Epithelial cell of prostate (primary cell): ENCODE results near the gene PRICKLE2.

Source experiments
- DNase-seq: peaks from one replicate; pipeline ENCODE4 v3.0.0-alpha.2; 2011; ENCODE audit warnings: low read depth, low spot score
- H3K27ac ChIP-seq: fragments of 450-650 bp; 2 replicates; pipeline ENCODE4 v1.5.1; 2017; ENCODE audit warnings: mild to moderate bottlenecking

The PRICKLE2 gene

DNA sequence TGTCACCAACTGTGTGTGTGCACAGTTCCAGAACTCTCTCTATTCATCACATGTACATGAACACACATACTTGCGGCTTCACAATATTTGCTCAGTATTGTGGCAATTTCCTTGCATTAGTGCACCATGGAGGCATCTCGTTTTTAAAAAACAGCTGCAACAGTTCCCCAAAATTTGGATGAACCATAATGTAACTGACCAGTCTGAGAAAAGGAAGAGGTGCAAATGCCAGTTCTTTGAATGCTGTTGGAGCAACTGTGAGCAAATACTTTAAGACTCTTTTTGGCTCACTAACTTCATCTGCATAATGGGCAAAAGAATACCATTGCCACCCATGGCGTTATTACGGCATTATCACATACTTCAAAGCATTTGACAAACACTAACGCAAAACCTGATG, 163.6 kb downstream of the PRICKLE2 start:
- no peak overlapping the region for H3K27ac ChIP-seq
- no peak for DNase-seq

DNA sequence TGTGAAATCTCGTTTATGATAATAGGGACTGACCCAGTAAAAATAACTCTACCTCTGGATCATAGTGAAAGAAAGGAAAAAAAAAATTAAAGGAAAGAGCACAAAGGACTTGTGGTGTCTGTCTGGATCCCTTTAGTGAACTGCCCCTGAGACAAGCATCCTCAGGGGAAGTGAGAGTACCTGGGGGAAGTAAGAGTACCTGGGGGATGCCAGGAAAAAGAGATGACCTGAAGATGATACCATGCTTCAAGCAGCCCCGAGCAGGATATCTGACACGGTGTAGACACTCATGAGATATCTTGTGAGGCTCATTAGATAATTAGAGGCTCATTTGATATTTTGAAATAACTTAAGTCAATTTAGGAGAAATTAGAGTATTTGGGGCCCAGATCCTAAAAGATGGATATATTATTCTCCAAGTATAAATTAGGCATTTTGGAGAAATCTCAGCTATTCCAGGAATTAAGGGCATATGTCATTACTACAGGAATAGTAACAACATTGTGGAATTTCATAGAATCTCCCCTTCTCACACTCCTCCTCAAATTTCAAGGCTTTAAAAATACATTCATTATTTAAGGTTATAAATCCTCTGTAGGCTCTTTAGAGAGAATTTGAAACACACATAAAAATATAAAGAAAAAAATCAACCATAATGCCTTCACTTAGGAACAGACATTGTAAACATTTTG, 165.6 kb downstream of the PRICKLE2 start:
- DNase-seq = no peak
- no peak overlapping the region for H3K27ac ChIP-seq

GRCh38 chr3:64058566-64058965, 166.7 kb downstream of the PRICKLE2 start:
- H3K27ac ChIP-seq = no peak overlapping the region
- no peak for DNase-seq

DNA sequence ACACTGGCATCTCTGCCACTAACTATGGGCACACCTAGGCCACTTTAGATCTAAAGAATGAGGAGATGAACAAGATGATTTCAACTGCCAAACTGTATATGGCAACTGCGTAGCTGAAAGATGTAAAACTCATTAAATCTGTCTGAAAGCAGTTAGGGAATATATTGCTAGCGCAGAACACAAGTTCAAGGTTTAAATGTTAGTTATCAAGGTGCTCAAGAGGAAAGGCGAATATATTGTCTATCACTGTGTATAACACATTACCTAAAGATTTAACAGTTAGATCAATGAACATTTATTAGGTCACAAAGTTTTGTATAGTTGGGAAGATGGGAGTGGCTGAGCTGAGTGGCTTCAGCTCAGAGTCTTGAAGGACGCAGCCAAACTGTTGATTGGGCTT, 168.0 kb downstream of the PRICKLE2 start:
- no peak for DNase-seq
- no peak overlapping the region for H3K27ac ChIP-seq

GRCh38 chr3:64056606-64057180, 168.6 kb downstream of the PRICKLE2 start:
- no peak overlapping the region for H3K27ac ChIP-seq
- DNase-seq = no peak

- H3K27ac ChIP-seq = no peak overlapping the region
- DNase-seq = no peak
Measured at GRCh38 chr3:64055076-64055475, 170.2 kb downstream of the PRICKLE2 start.

GRCh38 chr3:64054488-64054887, 170.8 kb downstream of the PRICKLE2 start:
- no peak overlapping the region for H3K27ac ChIP-seq
- no peak for DNase-seq

GRCh38 chr3:64053581-64053980, 171.7 kb downstream of the PRICKLE2 start:
- DNase-seq = no peak

GRCh38 chr3:64053117-64053516, 172.1 kb downstream of the PRICKLE2 start:
- no peak overlapping the region for H3K27ac ChIP-seq
- DNase-seq = no peak

More at GRCh38 chr3:64053581-64053980, 171.7 kb downstream of the PRICKLE2 start:
- H3K27ac ChIP-seq = no peak overlapping the region

DNA sequence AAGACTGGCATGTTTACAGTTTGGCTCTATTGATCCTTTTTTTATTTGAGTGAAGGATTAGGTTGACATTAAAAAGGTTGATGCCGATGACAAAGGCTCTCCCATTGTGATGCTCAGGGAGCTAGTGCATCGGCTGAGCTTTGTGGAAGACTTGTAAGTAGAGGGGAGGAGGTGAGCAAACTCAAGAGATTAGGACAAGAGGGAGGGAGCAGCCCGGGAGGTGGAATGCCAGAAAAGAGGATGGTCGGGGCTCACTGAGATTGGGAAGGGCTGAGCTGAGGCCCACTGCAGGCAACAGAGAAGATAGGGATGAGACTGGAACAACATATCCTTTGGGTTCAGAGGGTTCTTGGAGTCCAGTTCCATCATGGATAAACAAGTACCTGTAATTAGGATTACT, 175.4 kb downstream of the PRICKLE2 start:
- no peak for DNase-seq
- no peak overlapping the region for H3K27ac ChIP-seq

GRCh38 chr3:64049136-64049535, 176.1 kb downstream of the PRICKLE2 start:
- peak; percentile 73 for DNase-seq
- H3K27ac ChIP-seq = no peak overlapping the region

- DNase-seq = no peak
- no peak overlapping the region for H3K27ac ChIP-seq
Measured at GRCh38 chr3:64048631-64049061, 176.6 kb downstream of the PRICKLE2 start.

- no peak overlapping the region for H3K27ac ChIP-seq
- DNase-seq = no peak
Measured at GRCh38 chr3:64047787-64048186, 177.5 kb downstream of the PRICKLE2 start.

- DNase-seq = no peak
- no peak overlapping the region for H3K27ac ChIP-seq
Measured at GRCh38 chr3:64046996-64047594, 178.2 kb downstream of the PRICKLE2 start.

DNA sequence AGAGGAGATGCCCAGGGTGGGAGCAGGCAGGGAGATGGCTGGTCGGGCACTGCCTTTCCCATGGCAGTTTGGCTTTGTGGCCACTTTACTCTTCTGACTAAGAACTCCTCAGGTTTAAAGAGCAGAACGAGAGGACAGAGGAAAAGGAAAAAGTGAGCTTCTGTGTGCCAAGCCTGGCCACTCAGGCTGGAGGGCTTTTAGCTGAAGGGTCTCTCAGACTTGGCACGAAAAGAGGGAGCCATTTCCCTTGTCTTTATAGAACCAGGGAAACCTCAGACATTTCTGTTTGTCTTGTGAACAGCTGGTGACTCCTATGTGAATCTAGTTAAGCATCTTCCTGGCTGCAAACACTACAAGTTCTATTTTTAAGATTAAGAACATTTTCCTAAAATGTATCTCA, 178.7 kb downstream of the PRICKLE2 start:
- no peak overlapping the region for H3K27ac ChIP-seq
- DNase-seq = no peak

DNA sequence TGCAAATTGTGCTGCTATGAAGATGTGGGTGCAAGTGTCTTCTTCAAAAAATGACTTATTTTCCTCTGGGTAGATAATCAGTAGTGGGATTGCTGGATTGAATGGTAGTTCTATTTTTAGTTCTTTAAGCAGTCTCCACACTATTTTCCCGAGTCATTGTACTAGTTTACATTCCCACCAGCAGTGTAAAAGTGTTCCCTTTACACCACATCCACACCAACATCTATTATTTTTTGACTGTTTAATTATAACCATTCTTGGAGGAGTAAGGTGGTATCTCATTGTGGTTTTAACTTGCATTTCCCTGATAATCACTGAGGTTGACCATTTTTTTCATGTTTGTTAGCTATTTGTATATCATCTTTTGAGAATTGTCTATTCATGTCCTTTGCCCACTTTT, 182.3 kb downstream of the PRICKLE2 start:
- H3K27ac ChIP-seq = no peak overlapping the region
- DNase-seq = no peak
